ENCODE results near the gene GNB5.

GNB5 gene

DNA sequence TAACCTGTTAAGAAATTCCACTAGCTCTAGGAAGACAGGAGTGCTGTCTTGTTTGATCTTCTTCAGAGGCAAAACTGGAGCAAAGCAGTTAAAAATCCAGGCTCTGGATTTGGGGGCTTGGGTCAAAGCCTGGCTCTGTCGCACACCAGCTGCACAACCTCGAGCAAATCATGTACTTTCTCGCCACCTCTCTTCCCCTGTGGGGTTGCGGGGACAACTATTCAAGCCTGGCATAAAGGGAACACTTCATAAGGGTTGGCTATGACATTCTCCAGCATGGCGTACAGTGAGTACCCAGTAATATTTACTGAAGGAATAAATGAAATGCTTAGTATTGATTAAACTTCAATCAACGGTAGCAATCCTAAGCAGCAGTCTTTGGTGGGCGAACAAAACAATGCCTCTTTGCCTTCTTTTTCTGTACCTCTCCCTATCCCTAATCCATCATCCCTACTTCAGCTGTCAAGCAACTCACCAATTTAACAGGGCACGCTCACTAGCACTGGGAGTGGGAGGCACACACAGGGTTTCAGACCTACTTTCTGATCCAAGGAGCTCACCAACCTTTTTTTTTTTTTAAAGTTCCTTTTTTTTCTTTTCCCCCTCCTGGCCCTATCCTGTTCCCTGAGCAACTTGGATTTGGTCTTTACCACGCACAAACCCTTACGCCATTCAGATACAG lies 33.0 kb downstream of the GNB5 start:
- no peaks in the 10 kb centered on the region for H3F3A ChIP-seq (ENCODE audit: insufficient read depth, low read length)
- no peaks in the 10 kb centered on the region for H4K20me1 ChIP-seq (ENCODE audit: insufficient read depth, low read length)
- peaks cover 5% of the 10 kb centered on the region; the same call in 1 of the 2 replicates for H3K79me2 ChIP-seq (ENCODE audit: low read length)
- H2AFZ ChIP-seq (ENCODE audit: low read length) = no peak overlapping the region
- no peak overlapping the region for H3K4me2 ChIP-seq (ENCODE audit: low read depth, low read length)
- no peak for TF ChIP-seq EZH2phosphoT487 (IDR thresholded peaks at IDR 0.05; ENCODE audit: low read length)
- TF ChIP-seq EZH2 (optimal IDR thresholded peaks at IDR 0.05; ENCODE audit: low read depth, low read length) = no peak
- TF ChIP-seq, protein P1, sequence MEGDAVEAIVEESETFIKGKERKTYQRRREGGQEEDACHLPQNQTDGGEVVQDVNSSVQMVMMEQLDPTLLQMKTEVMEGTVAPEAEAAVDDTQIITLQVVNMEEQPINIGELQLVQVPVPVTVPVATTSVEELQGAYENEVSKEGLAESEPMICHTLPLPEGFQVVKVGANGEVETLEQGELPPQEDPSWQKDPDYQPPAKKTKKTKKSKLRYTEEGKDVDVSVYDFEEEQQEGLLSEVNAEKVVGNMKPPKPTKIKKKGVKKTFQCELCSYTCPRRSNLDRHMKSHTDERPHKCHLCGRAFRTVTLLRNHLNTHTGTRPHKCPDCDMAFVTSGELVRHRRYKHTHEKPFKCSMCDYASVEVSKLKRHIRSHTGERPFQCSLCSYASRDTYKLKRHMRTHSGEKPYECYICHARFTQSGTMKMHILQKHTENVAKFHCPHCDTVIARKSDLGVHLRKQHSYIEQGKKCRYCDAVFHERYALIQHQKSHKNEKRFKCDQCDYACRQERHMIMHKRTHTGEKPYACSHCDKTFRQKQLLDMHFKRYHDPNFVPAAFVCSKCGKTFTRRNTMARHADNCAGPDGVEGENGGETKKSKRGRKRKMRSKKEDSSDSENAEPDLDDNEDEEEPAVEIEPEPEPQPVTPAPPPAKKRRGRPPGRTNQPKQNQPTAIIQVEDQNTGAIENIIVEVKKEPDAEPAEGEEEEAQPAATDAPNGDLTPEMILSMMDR (IDR thresholded peaks at IDR 0.05; ENCODE audit: low read length) = no peak
- H3K9me3 ChIP-seq (replicated peaks; ENCODE audit: insufficient read depth, low read length) = no peaks in the 10 kb centered on the region
- no peak overlapping the region for H3K9ac ChIP-seq (ENCODE audit: low read length)
- H3K27me3 ChIP-seq (replicated peaks; ENCODE audit: insufficient read depth, low read length) = no peaks in the 10 kb centered on the region
- H3K27ac ChIP-seq (ENCODE audit: low read length) = no peak overlapping the region
- H3K4me1 ChIP-seq (ENCODE audit: low read length) = 0 out of 2 replicates have a peak, but pooled peaks cover 9% of the 10 kb centered on the region
- H3K9me2 ChIP-seq (replicated peaks; ENCODE audit: insufficient read depth, low read length) = no peaks in the 10 kb centered on the region
- no peaks in the 10 kb centered on the region for H3K36me3 ChIP-seq (replicated peaks; ENCODE audit: insufficient read depth, low read length)
- H3K4me3 ChIP-seq (ENCODE audit: low read length) = no peak overlapping the region
- no peak for DNase-seq

DNA sequence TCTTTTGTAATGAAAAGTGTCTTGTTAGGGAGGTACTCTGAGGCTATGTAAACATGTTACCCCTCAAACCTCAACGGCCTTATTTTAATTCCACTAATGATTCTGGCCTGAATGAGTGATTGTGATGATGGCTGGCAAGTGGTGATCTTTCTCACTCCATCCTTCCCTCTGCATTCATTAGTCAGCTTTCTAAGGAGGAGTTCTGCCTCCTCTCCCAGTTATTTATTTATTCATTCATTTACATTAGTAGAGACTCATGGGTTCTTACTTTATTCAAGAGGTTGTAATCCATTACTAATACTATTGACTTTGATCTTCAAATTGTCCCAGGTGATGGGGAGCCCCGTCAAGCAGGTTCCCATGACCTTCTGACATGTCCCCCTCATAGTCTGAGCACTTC lies 35.3 kb downstream of the GNB5 start:
- no peak overlapping the region for H3K4me3 ChIP-seq (ENCODE audit: low read length)
- H3K9me2 ChIP-seq (replicated peaks; ENCODE audit: insufficient read depth, low read length) = no peaks in the 10 kb centered on the region
- H3K9ac ChIP-seq (ENCODE audit: low read length) = no peak overlapping the region
- TF ChIP-seq EZH2phosphoT487 (IDR thresholded peaks at IDR 0.05; ENCODE audit: low read length) (no peak), EZH2 (optimal IDR thresholded peaks at IDR 0.05; ENCODE audit: low read depth, low read length) (no peak)
- TF ChIP-seq, protein P1 (IDR thresholded peaks at IDR 0.05; ENCODE audit: low read length) = no peak
- no peaks in the 10 kb centered on the region for H3K36me3 ChIP-seq (replicated peaks; ENCODE audit: insufficient read depth, low read length)
- H3K4me2 ChIP-seq (ENCODE audit: low read depth, low read length) = peak overlapping the region; percentile 25; the same call in 1 of the 2 replicates
- peaks cover 4% of the 10 kb centered on the region; the same call in 1 of the 2 replicates for H3K79me2 ChIP-seq (ENCODE audit: low read length)
- H2AFZ ChIP-seq (ENCODE audit: low read length) = no peak overlapping the region
- no peaks in the 10 kb centered on the region for H3F3A ChIP-seq (ENCODE audit: insufficient read depth, low read length)
- H4K20me1 ChIP-seq (ENCODE audit: insufficient read depth, low read length) = no peaks in the 10 kb centered on the region
- H3K4me1 ChIP-seq (ENCODE audit: low read length) = 0 out of 2 replicates have a peak, but pooled peaks cover 9% of the 10 kb centered on the region
- no peak for DNase-seq
- no peaks in the 10 kb centered on the region for H3K27me3 ChIP-seq (replicated peaks; ENCODE audit: insufficient read depth, low read length)
- H3K9me3 ChIP-seq (replicated peaks; ENCODE audit: insufficient read depth, low read length) = no peaks in the 10 kb centered on the region
- H3K27ac ChIP-seq (ENCODE audit: low read length) = no peak overlapping the region

DNA sequence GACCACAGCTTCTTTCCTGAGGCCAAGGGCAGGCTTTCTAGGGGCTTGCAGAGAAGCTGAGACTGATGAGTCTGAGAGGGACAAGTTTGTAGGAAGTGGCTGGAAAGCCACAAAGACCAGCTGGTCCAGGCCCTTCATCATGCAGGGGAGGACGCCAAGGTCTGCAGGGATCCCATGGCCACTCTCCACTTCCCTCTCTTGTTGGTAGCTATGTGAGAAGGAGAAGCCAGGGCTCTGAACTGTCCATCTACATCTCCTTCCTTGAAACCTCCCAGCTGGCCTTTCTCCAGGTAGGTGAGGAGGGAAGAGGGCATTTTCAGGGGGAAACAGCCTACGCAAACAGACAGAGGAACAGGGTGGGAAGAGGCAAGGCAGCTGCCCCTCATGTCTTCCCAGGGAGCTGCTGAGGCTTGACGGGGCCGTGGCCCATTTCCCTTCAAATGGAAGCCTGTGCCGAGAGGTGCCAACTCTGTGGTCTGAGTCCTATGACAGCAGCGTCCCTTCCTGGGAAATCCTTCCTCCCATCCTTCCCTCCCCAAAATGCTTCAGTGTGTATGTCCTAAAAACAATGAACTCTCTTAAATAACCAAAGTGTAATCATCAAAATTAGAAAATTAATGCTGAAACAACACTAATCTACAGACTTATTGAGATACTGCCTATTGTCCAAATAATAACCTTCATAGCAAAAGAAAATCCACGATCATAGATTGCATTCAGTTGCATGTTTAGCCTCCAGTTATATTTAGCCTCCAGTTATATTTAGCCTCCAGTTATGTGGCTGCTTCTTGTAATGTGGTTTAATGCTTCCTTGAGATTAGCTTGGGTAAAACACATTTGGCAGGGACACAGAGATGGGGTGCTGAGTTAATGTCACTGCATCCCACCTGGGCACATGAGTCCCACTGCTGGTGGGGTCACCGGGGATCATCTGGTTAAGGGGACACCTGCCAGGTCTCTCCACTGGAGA lies 36.0 kb downstream of the GNB5 start:
- Histone ChIP-seq H3K9me2 (replicated peaks; ENCODE audit: insufficient read depth, low read length) (no peaks in the 10 kb centered on the region), H3K27me3 (replicated peaks; ENCODE audit: insufficient read depth, low read length) (no peaks in the 10 kb centered on the region), H2AFZ (ENCODE audit: low read length) (no peak overlapping the region), H3K27ac (ENCODE audit: low read length) (no peak overlapping the region), H3K4me2 (ENCODE audit: low read depth, low read length) (peak overlapping the region; percentile 25; the same call in 1 of the 2 replicates), H3K36me3 (replicated peaks; ENCODE audit: insufficient read depth, low read length) (no peaks in the 10 kb centered on the region), H3K79me2 (ENCODE audit: low read length) (peaks cover 4% of the 10 kb centered on the region; the same call in 1 of the 2 replicates), H3K9ac (ENCODE audit: low read length) (no peak overlapping the region), H3K4me3 (ENCODE audit: low read length) (no peak overlapping the region), H3F3A (ENCODE audit: insufficient read depth, low read length) (no peaks in the 10 kb centered on the region), H3K4me1 (ENCODE audit: low read length) (0 out of 2 replicates have a peak, but pooled peaks cover 9% of the 10 kb centered on the region), H3K9me3 (replicated peaks; ENCODE audit: insufficient read depth, low read length) (no peaks in the 10 kb centered on the region), H4K20me1 (ENCODE audit: insufficient read depth, low read length) (no peaks in the 10 kb centered on the region)
- no peak for TF ChIP-seq EZH2phosphoT487 (IDR thresholded peaks at IDR 0.05; ENCODE audit: low read length)
- TF ChIP-seq EZH2 (optimal IDR thresholded peaks at IDR 0.05; ENCODE audit: low read depth, low read length) = no peak
- TF ChIP-seq, protein P1 (IDR thresholded peaks at IDR 0.05; ENCODE audit: low read length) = no peak
- DNase-seq = no peak
